ENCODE results near the gene RALBP1.
"Not testable (repeated sequence)": the region's sequence is repeated elsewhere in the genome, so short reads cannot be mapped to it uniquely, and the experiment has no call there.

The RALBP1 gene

GRCh38 chr18:9454061-9454703 lies 21.1 kb upstream of the RALBP1 start:
- no peak for DNase-seq (ENCODE audit: low spot score)

- no peak for DNase-seq (ENCODE audit: low spot score)
These were observed 19.4 kb upstream of the RALBP1 start for GRCh38 chr18:9455718-9456511.

- no peak for DNase-seq (ENCODE audit: low spot score)
These were observed 9.2 kb upstream of the RALBP1 start for GRCh38 chr18:9466127-9466526.

- DNase-seq (ENCODE audit: low spot score), result no peak
These were observed 8.5 kb upstream of the RALBP1 start for GRCh38 chr18:9466846-9467245.

GRCh38 chr18:9468998-9469397 lies 6.3 kb upstream of the RALBP1 start:
- DNase-seq (ENCODE audit: low spot score), result no peak

- no peak for DNase-seq (ENCODE audit: low spot score)
These were observed 5.6 kb upstream of the RALBP1 start for GRCh38 chr18:9469685-9470084.

GRCh38 chr18:9474108-9474982 lies 968 bp upstream of the RALBP1 start:
- peak; percentile 71 for DNase-seq (ENCODE audit: low spot score)

GRCh38 chr18:9475643-9476591 lies 604 bp downstream of the RALBP1 start:
- no peak for DNase-seq (ENCODE audit: low spot score)

GRCh38 chr18:9476949-9477348 lies 1.6 kb downstream of the RALBP1 start:
- DNase-seq (ENCODE audit: low spot score), result not testable (repeated sequence)

- no peak for DNase-seq (ENCODE audit: low spot score)
These were observed 2.2 kb downstream of the RALBP1 start for GRCh38 chr18:9477509-9477908.

- DNase-seq (ENCODE audit: low spot score), result no peak
These were observed 3.2 kb downstream of the RALBP1 start for GRCh38 chr18:9478545-9478944.

- DNase-seq (ENCODE audit: low spot score), result no peak
These were observed 7.5 kb downstream of the RALBP1 start for GRCh38 chr18:9482790-9483189.

- DNase-seq (ENCODE audit: low spot score), result no peak
These were observed 8.2 kb downstream of the RALBP1 start for GRCh38 chr18:9483526-9483925.

- not testable (repeated sequence) for DNase-seq (ENCODE audit: low spot score)
These were observed 9.5 kb downstream of the RALBP1 start for GRCh38 chr18:9484856-9485255.

- DNase-seq (ENCODE audit: low spot score), result no peak
These were observed 13.2 kb downstream of the RALBP1 start for GRCh38 chr18:9488538-9488937.

GRCh38 chr18:9494778-9495331 lies 19.5 kb downstream of the RALBP1 start:
- DNase-seq (ENCODE audit: low spot score), result no peak

- no peak for DNase-seq (ENCODE audit: low spot score)
These were observed 20.2 kb downstream of the RALBP1 start for GRCh38 chr18:9495465-9495864.

GRCh38 chr18:9495916-9496705 lies 20.8 kb downstream of the RALBP1 start:
- no peak for DNase-seq (ENCODE audit: low spot score)

GRCh38 chr18:9506046-9506792 lies 30.9 kb downstream of the RALBP1 start:
- peak; percentile 29 for DNase-seq (ENCODE audit: low spot score)

Measured in iPS-NIHi11 (cell line).